ENCODE results near the gene IGDCC3. TPM values are rescaled to one million over a fixed set of nuclear protein-coding genes. Genes with fewer than 3 reads are reported as not detected.

IGDCC3 gene
- total and polyA plus RNA-seq, 2 donors, result 0.13 to 1.4 TPM

GRCh38 chr15:65298731-65299130 is 79.1 kb downstream of the IGDCC3 start:
- WGBS, result 85% methylated on average over 11 of the region's 11 CpGs
- Histone ChIP-seq H3K36me3 (ENCODE audit: insufficient read depth) (no peaks in the 10 kb centered on the region), H3K27ac (ENCODE audit: low read depth) (no peak overlapping the region), H3K4me1 (ENCODE audit: insufficient read depth) (no peaks in the 10 kb centered on the region), H3K4me3 (ENCODE audit: low read depth, low read length) (no peak overlapping the region)
- no peak for DNase-seq (ENCODE audit: extremely low spot score)

GRCh38 chr15:65292938-65293518 is 84.8 kb downstream of the IGDCC3 start:
- DNase-seq (ENCODE audit: extremely low spot score), result no peak
- Histone ChIP-seq H3K4me3 (ENCODE audit: low read depth, low read length) (no peak overlapping the region), H3K36me3 (ENCODE audit: insufficient read depth) (no peaks in the 10 kb centered on the region), H3K27ac (ENCODE audit: low read depth) (no peak overlapping the region), H3K4me1 (ENCODE audit: insufficient read depth) (no peaks in the 10 kb centered on the region)
- 77% methylated on average over 1 of the region's 1 CpG for WGBS

GRCh38 chr15:65290228-65290627 is 87.6 kb downstream of the IGDCC3 start:
- DNase-seq (ENCODE audit: extremely low spot score), result no peak
- Histone ChIP-seq H3K27ac (ENCODE audit: low read depth) (no peak overlapping the region), H3K4me3 (ENCODE audit: low read depth, low read length) (no peak overlapping the region), H3K36me3 (ENCODE audit: insufficient read depth) (no peaks in the 10 kb centered on the region), H3K4me1 (ENCODE audit: insufficient read depth) (no peaks in the 10 kb centered on the region)
- WGBS, result 85% methylated on average over 7 of the region's 7 CpGs

- 78% methylated on average over 7 of the region's 7 CpGs for WGBS
- no peaks in the 10 kb centered on the region for H3K36me3 ChIP-seq (ENCODE audit: insufficient read depth)
- no peak for DNase-seq (ENCODE audit: extremely low spot score)
- H3K4me1 ChIP-seq (ENCODE audit: insufficient read depth), result no peaks in the 10 kb centered on the region
- no peak overlapping the region for H3K4me3 ChIP-seq (ENCODE audit: low read depth, low read length)
- H3K27ac ChIP-seq (ENCODE audit: low read depth), result no peak overlapping the region
Observed at GRCh38 chr15:65289261-65289854, 88.4 kb downstream of the IGDCC3 start.

- 93% methylated on average over 3 of the region's 3 CpGs for WGBS
- Histone ChIP-seq H3K4me3 (ENCODE audit: low read depth, low read length) (no peak overlapping the region), H3K36me3 (ENCODE audit: insufficient read depth) (no peaks in the 10 kb centered on the region), H3K27ac (ENCODE audit: low read depth) (no peak overlapping the region), H3K4me1 (ENCODE audit: insufficient read depth) (no peaks in the 10 kb centered on the region)
- no peak for DNase-seq (ENCODE audit: extremely low spot score)
Observed at GRCh38 chr15:65287520-65287855, 90.3 kb downstream of the IGDCC3 start.

GRCh38 chr15:65286704-65287519 is 90.9 kb downstream of the IGDCC3 start, which contains the start of gene PARP16:
Gene PARP16, minus strand, starts transcription at chr15:65286883. Its CDS starts 457 bp downstream, at chr15:65286426.
- Histone ChIP-seq H3K4me3 (ENCODE audit: low read depth, low read length) (peak within 1 kb of the TSS; percentile 58), H3K4me1 (ENCODE audit: insufficient read depth) (no peaks in the 10 kb centered on the region), H3K27ac (ENCODE audit: low read depth) (peak within 1 kb of the TSS; percentile 59), H3K36me3 (ENCODE audit: insufficient read depth) (no peaks in the 10 kb centered on the region)
- DNase-seq (ENCODE audit: extremely low spot score), result peak; percentile 82
- 2% methylated on average over 62 of the region's 62 CpGs for WGBS

GRCh38 chr15:65286069-65286703 is 91.6 kb downstream of the IGDCC3 start:
- peak overlapping the region; percentile 23 for H3K27ac ChIP-seq (ENCODE audit: low read depth)
- DNase-seq (ENCODE audit: extremely low spot score), result no peak
- no peaks in the 10 kb centered on the region for H3K36me3 ChIP-seq (ENCODE audit: insufficient read depth)
- H3K4me3 ChIP-seq (ENCODE audit: low read depth, low read length), result peak overlapping the region; percentile 58
- no peaks in the 10 kb centered on the region for H3K4me1 ChIP-seq (ENCODE audit: insufficient read depth)
- under 1% methylated on average over 52 of the region's 52 CpGs for WGBS

GRCh38 chr15:65285291-65286068 is 92.3 kb downstream of the IGDCC3 start:
- peak overlapping the region; percentile 58 for H3K4me3 ChIP-seq (ENCODE audit: low read depth, low read length)
- H3K36me3 ChIP-seq (ENCODE audit: insufficient read depth), result no peaks in the 10 kb centered on the region
- H3K4me1 ChIP-seq (ENCODE audit: insufficient read depth), result no peaks in the 10 kb centered on the region
- 59% methylated on average over 10 of the region's 10 CpGs for WGBS
- no peak overlapping the region for H3K27ac ChIP-seq (ENCODE audit: low read depth)
- DNase-seq (ENCODE audit: extremely low spot score), result no peak

GRCh38 chr15:65278480-65278879 is 99.3 kb downstream of the IGDCC3 start:
- H3K4me1 ChIP-seq (ENCODE audit: insufficient read depth), result no peaks in the 10 kb centered on the region
- H3K27ac ChIP-seq (ENCODE audit: low read depth), result no peak overlapping the region
- 77% methylated on average over 1 of the region's 1 CpG for WGBS
- no peak overlapping the region for H3K4me3 ChIP-seq (ENCODE audit: low read depth, low read length)
- no peak for DNase-seq (ENCODE audit: extremely low spot score)
- no peaks in the 10 kb centered on the region for H3K36me3 ChIP-seq (ENCODE audit: insufficient read depth)

Small RNA genes within 50 kb of the gene (small RNA-seq; reads per million reads assigned to genes)
- gene RNU5A-1 (470,753 reads per million, percentile 100 among the genes with 10 or more reads in this experiment), gene RNU5B-1 (103,113 reads per million, percentile 100 among the genes with 10 or more reads in this experiment), gene SNORA24B (0.09 reads per million)

Other genes with a start within 250 kb of the IGDCC3 start
- gene PDCD7, start 244.2 kb downstream of the IGDCC3 start, total RNA-seq, result 18.3 TPM
- gene PDCD7, start 244.2 kb downstream of the IGDCC3 start, polyA plus RNA-seq, result 27.3 TPM
- 73.6 TPM for gene CLPX, start 192.7 kb downstream of the IGDCC3 start, total RNA-seq
- gene CLPX, start 192.7 kb downstream of the IGDCC3 start, polyA plus RNA-seq, result 24.9 TPM
- 49.3 TPM for gene CILP, start 166.5 kb downstream of the IGDCC3 start, total RNA-seq
- 72.2 TPM for gene CILP, start 166.5 kb downstream of the IGDCC3 start, polyA plus RNA-seq
- gene PARP16, start 91.1 kb downstream of the IGDCC3 start, total RNA-seq, result 8.2 TPM
- gene PARP16, start 91.1 kb downstream of the IGDCC3 start, polyA plus RNA-seq, result 13.4 TPM
- not detected for gene RNU5A-1, start 82.0 kb downstream of the IGDCC3 start, total RNA-seq
- gene RNU5A-1, start 82.0 kb downstream of the IGDCC3 start, polyA plus RNA-seq, result not detected
- gene RNU5B-1, start 73.3 kb downstream of the IGDCC3 start, total RNA-seq, result under 0.01 TPM
- gene RNU5B-1, start 73.3 kb downstream of the IGDCC3 start, polyA plus RNA-seq, result not detected
- gene IGDCC4, start 44.9 kb upstream of the IGDCC3 start, total RNA-seq, result 36.5 TPM
- 5.9 TPM for gene IGDCC4, start 44.9 kb upstream of the IGDCC3 start, polyA plus RNA-seq
- gene DPP8, start 139.7 kb upstream of the IGDCC3 start, total RNA-seq, result 65.6 TPM
- 23.7 TPM for gene DPP8, start 139.7 kb upstream of the IGDCC3 start, polyA plus RNA-seq
- gene HACD3, start 152.5 kb upstream of the IGDCC3 start, total RNA-seq, result 141 TPM
- gene HACD3, start 152.5 kb upstream of the IGDCC3 start, polyA plus RNA-seq, result 37.4 TPM
- gene INTS14, start 233.1 kb upstream of the IGDCC3 start, total RNA-seq, result 48.5 TPM
- 24.1 TPM for gene INTS14, start 233.1 kb upstream of the IGDCC3 start, polyA plus RNA-seq
- 9.7 TPM for gene SLC24A1, start 243.9 kb upstream of the IGDCC3 start, total RNA-seq
- 6.1 TPM for gene SLC24A1, start 243.9 kb upstream of the IGDCC3 start, polyA plus RNA-seq

Data from urinary bladder (tissue), 4 donors.